GM12892 (cell line): Measurements from ENCODE around the gene WNT11.
"Not testable (repeated sequence)": the region's sequence is repeated elsewhere in the genome, so short reads cannot be mapped to it uniquely, and the experiment has no call there.

ENCODE experiments used
- POLR2A ChIP-seq: IDR thresholded peaks from 2 replicates; pipeline ENCODE4 v1.6.1; 2011; ENCODE audit warnings: low read depth, low read length, control low read depth
- POLR2AphosphoS5 ChIP-seq: IDR thresholded peaks from 2 replicates; pipeline ENCODE4 v1.6.1; 2011; ENCODE audit warnings: low read depth, low read length, control low read depth
- TAF1 ChIP-seq: IDR thresholded peaks from 2 replicates; pipeline ENCODE4 v1.6.1; 2011; ENCODE audit warnings: low read depth, mild to moderate bottlenecking, control low read depth, low read length, borderline replicate concordance

DNA sequence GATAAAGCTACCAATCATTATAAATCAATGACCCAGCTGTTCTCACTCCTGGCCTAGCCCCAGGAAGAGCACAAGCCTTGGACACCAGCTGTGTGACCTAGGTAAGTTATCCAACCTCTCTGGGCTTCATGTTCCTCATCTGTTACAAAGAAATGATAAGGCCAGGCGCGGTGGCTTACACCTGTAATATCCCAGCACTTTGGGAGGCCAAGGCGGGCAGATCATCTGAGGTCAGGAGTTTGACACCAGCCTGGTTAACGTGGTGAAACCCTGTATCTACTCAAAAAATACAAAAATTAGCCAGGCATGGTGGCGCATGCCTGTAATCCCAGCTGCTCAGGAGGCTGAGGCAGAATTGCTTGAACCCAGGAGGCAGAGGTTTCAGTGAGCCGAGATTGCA is 7.6 kb downstream of the WNT11 start:
- TF ChIP-seq POLR2A, POLR2AphosphoS5, TAF1: not testable (repeated sequence)
